Central memory CD4-positive, alpha-beta T cell (primary cell): ENCODE measurements around the gene ST3GAL4.
"Not testable (repeated sequence)": the region's sequence is repeated elsewhere in the genome, so short reads cannot be mapped to it uniquely, and the experiment has no call there.

Experiments used
- DNase-seq: peaks from one replicate; pipeline ENCODE4 v3.0.0; 2022

ST3GAL4 gene

DNA sequence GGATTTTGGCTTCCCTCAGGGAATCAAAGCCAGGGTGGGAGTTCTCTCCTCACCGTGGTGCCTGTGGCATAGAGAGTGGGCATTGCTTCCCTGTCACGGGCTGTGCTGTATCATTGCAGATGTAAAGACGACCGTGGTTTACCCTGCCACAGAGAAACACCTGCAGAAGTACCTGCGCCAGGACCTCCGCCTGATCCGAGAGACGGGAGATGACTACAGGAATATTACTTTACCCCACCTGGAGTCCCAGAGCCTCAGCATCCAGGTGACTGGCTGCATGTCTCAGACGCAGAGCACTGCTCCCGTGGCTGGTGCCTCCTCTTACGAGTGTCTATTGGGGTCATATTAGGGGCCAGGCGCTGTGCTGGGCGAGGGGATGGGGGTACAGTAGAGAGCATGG is 24.2 kb upstream of the ST3GAL4 start:
- no peak for DNase-seq

DNA sequence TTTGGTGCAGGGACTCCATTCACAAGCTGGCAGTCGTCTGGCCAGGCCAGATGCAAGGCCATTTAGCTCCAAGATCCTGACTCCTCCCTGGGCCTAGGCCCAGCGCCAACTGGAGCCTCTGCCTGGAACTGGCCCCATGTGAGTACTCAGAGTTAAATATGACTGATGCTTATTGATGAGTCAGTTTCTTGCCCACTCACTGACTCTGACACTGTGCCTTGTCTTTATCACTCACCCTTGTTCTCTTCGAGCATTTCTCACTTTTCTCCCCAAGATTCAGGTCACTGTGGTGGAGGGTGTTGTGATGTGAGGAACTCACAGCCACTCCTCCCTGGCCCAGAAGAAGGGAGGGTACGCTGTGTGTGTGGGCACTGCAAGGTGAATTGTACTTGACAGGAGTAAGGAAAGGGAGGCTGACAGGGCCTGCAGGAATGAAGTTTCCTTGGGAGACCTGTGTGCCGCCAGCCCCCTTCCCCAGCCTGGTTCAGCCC is 23.2 kb upstream of the ST3GAL4 start:
- no peak for DNase-seq

DNA sequence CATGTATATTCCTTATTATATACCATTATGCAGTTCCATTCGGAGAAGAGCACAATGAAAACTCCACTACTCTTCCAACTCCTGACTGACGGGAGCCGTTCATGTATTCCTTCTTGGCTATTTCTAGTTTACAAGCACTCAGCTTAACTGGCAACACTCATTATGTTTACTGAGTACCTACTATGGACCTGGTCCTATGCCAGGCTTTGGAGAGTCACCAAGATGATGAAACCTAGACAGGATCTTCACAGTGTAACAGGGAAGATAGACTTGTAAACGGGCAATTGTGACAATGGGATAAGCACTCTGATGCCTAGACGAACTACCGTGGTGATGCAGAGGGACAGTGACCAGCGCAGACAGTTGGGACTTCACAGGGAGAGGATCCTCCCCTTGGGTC is 22.3 kb upstream of the ST3GAL4 start:
- DNase-seq, result no peak

DNA sequence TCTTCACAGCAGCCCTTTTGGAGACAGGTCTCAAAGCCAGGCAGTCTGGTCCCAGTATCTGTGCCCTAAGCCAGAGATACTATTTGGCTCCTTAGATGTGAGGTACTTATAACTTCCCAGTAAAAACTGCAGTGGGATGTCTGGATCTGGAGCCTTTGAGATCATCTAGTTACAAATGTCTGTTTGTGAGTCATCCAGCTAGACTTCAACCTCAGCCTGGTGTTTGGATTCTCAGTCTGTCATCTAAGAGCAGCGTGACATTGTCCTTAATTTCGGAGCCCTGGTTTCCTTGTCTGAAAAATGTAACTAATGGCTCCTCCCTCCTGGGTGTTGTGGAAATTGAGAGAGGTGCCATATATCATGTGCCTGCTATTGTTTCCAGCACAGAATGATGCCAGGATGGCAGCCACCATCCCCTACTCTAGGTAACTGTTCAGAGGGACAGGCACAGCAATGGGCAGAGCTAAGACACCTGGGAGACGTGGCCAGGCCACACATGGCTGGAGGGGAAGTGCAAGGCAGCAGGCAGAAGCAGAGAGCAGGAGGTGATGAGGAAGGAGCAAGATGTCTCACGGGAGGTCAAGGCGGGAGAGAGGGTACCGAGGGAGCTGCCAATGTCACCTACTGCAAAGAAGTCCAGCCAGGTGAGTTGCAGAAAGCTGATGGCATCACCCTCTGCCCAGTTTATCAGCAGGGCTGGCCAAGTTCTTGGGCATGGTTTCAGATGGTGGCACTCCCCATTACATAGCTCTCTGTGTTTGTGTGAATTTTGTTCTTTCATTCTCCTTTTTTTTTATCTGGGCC is 20.6 kb upstream of the ST3GAL4 start:
- DNase-seq, result no peak

DNA sequence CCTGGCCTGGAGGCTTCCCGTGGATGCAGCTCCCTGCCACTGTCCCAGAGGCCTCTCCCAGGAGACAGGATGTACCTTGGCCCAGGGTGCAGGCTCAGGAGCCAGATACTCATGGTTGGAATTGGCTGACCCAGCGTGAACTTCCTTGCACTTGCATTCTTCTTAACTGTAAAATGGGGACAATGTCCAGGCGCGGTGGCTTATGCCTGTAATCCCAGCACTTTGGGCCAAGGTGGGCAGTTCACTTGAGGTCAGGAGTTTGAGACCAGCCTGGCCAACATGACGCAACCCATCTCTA is 20.1 kb upstream of the ST3GAL4 start:
- no peak for DNase-seq

DNA sequence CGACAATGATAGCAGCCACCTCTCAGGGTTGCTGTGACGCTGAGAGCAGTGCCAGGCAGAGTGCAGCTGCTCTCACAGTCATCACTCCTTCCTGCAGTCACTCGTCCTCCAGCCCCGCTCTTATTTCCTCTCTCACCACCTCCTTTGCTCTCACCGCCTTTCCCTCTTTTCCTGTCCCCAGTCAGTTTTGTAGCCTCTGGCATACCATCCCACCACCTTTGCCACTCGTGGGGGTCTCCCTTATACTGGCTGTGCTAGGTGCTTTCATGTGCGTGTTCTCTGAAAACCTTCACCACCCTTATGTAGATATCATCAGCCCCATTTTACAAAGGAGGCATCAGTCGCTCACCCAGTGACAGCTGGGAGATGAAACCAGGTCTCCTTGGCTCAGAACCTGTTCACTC is 19.3 kb upstream of the ST3GAL4 start:
- DNase-seq, result no peak

DNA sequence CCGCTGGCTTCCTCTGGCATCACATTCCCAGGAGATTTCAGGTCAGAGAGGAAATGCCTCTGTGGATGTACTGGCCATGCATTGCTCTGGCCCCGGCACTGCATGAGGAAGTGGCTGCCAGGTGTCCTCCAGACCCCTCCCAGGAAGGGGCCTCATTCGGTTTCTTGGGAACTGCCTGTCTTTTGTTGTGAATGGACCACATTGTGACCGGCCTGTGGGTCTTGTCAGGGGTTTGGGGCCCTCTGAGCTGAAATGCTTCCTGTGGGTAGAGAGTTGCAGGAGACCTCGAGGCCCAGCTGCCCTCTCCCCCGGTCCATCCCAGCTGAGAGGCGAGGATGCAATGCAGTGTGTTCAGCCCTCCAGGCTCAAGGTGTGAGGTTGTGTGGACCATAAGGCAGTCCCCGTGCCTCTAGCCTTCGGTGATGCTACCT is 18.8 kb upstream of the ST3GAL4 start:
- no peak for DNase-seq

DNA sequence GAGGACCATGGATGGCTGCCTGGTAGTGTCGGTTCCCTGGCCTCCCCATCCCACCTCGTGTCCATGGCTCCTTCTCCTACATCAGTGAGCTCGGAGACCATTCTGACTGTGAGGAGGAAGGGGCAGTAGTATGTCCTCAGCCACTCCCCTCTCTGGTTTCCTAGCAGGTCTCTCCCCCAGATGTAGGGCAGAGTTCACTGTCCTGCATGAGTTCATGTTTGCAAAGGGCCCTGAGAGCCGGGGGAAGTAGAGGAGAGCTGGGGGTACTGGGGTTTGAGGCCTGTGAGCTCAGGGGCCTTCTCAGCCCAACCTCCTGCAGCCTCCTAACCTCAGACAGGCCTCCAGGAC is 18.4 kb upstream of the ST3GAL4 start:
- no peak for DNase-seq

DNA sequence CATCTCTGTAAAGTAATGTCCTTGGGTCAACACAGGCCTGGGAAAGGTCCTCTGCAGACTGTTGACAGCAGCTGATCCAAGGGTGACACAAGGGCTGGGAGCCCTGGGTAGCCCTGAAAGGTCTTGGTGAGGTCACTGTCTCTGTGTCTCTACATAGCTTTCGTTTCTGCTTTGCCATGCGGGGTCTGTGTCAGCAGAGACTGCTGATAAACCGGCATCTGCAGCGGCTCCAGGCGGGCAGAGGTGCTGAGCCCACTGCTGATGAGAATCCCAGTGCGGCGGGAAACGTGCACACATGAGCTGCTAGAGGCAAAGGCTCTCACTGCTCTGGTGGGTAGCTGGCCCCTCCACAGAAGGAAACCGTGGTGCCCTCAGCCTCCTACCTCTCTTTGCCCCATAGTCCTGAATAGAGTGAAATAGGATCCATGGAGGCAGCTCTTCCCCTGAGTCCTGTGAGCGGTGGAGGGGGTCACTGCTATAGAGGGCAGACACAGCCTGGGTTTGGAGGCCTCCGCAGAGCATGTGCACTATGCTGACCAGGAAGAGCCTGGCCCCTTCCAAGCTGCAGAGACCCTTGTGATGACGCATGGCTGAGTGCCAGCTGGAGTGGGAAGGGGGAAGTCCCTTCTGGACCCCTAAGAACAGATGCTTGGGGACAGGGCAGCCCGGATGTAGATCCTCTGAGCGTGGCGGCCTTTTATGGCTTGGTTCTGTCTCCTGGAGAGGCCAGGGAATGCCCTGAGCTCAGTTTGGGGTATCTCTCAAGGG is 17.8 kb upstream of the ST3GAL4 start:
- no peak for DNase-seq

DNA sequence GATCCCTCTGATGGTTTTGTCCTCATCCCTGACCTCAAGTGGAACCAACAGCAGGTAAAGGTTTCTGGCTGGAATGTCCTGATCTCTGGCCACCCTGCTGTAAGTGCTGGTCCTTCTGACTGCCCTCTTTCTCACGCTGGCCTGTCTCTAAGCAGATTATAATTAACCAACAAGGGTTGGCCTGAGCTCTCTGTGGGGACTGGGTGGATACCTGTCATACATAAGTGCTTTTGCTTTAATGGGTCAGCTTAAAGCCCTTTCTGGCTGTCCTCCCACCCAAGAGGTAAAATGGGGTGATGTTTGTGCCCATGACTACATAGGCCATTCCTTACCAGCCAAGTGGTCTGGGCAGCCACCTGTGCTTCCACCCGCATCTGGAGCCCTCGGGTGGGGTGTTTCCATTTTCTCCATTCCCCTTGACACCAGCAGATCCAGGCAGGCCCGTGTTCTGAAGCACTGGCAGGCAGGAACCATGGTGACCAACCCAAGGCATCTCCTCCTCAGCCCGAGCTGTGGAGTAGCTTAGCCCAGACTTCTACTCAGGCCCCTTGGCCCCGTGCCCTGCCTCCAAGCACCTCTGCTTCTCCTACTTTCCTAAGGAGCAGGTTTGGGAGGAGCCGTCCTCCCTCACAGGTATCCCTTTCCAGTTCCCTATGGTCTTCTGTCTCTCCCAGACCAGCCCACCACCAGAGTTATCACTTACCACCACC is 17.0 kb upstream of the ST3GAL4 start:
- no peak for DNase-seq

DNA sequence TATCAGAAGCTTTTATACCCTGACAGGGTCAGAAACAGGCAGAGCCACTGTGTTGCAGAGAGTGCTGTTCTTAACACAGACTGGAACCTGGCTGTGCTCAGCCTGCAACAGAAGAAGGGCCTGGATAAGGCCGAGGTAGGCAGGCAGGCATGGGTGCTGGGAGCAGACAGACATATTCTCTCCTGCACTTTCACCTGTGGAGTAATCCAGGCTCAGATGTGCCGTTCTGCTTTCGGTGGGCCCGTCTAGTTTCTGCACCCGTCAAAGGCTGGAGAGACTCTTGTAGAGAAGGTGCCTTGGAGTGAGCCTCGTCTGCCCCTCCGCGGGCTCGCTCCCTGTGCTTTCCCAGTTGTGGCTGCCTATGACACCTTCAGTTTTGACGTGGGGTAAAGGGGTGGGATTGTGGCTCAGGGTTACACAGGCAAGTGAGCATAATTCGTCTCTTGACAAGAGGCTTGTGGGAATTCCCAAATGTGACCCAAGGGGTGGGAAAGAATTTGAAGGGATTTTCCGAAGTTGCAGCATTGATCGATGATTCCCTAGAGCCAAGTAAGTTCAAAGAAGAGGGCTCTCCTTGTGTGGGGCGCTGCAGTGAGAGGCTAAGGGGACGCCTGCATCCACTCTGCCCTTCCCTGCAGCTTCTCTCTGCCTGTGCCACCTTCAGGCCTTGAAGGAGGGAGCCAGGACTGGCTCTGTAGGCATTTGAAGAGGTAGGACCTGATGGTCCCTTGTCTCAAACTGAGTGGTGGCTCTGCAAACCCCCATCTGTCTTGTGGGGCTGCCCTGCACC is 16.2 kb upstream of the ST3GAL4 start:
- DNase-seq, result no peak

DNA sequence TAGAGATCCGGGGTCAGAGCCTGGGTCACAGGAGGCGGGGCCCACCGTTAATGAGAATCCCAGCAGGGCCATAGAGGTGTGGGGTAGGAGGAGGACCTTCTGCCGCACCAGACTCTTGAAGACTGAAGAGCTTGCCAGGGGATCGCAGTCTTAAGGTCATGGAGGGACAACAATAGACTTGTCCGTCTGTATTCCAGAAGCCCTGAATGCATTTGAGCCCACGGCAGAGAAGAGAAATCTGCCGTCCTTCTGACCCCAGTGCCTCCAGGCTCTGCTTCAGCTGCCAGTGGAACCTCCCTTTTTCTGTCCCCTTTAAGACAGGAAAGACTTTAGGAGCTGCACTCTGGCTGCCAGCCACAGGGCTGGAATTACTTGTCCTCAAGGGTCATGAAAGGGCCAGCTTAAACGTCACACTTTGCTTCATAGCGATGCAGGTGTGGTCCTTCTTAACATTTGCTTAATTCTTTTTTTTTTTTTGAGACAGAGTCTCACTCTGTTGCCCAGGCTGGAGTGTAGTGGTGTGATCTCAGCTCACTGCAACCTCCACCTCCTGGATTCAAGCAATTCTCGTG is 15.5 kb upstream of the ST3GAL4 start:
- no peak for DNase-seq

DNA sequence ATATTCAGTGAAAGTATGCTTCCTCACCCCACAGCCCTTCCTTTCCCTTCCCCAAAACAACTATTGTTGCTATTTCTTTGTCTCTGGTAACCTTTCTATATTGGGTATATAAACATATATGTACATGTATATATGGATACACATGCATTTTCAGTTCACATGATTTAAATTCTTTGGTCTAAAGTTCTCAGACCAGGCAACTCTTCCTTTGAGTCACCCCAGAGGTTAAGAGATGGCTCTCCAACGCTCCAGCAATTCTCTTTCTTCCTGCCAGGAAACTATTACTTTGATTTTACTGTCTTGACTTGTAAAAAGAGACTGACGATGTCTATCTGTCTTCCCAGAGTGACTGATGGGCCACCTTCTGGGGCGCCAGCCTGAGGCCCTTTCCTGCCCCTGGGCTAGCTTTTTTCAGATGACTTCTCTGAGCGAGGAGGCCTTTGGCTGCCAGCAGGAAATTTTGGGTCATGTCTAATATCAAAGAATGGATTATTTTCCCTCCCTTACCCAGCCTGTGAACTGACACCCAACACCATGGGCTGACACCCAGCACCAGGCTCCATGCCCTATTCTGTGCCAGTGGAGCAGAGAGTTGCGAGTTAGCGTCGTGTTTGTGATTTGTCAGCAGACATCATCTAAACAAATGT is 14.4 kb upstream of the ST3GAL4 start:
- DNase-seq, result no peak

DNA sequence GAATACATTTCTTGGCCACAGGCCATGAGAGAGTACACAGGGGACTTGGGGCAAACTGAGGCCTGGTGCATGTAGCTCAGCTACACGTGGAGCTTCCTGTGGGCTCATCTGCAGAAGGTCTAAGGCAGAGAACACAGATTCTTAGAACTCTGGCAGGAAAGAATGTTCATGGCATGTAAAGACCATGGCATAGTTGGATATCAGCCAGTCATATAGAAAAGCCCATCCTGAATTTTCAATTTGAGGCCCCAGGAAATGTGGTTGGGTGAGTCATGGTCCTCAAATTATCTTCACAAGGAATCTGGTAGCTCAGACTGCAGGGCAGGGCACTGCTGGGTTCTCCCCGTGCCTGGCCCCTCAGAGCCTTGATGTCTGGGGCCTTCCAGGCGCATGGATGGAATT is 13.7 kb upstream of the ST3GAL4 start:
- DNase-seq, result no peak

DNA sequence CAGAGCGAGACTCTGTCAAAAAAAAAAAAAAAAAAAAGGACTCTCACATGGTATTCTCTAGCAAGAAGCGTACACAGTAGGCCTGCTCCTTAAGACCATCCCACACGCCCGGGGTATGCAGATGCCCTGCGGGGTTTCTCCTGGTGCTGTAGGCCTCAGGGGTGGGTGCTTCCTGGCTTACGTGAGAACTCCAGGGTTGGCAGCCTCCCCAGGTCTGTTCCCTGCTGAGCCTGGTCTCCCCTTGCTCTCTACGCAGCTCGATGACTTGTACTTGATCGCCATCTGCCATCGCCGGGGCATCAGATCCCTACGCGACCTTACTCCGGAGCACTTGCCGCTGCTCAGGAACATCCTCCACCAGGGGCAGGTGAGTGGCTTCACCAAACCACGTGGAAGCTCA is 12.4 kb upstream of the ST3GAL4 start:
- no peak for DNase-seq

DNA sequence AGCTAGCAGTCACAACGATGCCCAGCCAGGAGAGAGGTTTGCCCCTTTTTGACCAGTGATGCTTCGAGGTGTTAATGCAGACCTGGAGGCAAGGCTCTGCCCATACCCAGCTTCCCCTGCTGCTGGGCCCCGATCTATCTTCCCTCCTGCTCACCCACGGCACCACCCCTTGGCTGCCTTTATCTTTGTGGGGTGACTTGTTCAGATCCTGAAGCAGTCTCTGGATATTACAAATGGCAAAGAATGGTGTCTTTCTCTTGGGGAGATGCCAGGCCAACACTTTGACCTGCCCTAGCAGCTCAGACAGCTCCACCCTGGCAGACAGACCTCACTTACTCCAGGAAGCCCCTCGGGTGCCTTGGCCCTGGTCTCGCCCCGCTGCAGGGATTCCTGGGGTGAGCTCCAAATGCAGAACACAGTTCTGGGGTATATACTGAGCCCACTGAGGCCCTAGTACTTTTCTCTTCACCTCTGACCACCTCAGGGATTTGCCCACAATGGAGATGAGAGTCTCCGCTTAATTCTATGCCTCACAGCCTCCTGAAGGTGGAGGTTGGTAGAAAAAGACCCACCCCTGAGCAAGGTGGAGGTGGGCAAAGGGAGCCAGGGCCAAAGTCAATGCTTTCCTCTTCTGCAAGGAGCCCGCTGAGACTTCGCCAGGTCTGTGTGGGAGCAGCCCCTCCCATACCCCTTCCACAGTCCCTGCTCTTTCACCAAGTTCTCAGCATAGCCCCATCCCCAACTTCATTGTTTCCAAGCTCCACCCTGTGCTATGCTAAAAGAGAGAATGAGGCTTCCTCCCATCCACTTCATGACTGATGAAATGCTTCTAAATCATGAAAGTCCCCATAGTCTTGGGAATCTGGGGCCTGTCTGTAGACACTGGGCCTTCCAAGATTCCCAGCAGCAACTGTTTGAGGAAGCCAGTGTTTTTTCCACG is 11.1 kb upstream of the ST3GAL4 start:
- DNase-seq, result no peak

DNA sequence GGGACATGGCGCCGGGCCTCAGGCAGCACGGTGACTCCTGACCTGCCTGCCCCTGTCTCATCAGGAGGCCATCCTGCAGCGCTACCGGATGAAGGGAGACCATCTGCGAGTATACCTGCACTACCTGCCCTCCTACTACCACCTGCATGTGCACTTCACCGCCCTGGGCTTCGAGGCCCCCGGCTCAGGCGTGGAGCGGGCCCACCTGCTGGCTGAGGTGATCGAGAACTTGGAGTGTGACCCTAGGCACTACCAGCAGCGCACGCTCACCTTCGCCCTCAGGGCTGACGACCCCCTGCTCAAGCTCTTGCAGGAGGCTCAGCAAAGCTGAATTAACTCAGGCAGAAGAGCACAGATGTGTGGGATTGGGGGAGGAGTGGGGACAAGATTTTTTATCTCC is 10.2 kb upstream of the ST3GAL4 start:
- no peak for DNase-seq

DNA sequence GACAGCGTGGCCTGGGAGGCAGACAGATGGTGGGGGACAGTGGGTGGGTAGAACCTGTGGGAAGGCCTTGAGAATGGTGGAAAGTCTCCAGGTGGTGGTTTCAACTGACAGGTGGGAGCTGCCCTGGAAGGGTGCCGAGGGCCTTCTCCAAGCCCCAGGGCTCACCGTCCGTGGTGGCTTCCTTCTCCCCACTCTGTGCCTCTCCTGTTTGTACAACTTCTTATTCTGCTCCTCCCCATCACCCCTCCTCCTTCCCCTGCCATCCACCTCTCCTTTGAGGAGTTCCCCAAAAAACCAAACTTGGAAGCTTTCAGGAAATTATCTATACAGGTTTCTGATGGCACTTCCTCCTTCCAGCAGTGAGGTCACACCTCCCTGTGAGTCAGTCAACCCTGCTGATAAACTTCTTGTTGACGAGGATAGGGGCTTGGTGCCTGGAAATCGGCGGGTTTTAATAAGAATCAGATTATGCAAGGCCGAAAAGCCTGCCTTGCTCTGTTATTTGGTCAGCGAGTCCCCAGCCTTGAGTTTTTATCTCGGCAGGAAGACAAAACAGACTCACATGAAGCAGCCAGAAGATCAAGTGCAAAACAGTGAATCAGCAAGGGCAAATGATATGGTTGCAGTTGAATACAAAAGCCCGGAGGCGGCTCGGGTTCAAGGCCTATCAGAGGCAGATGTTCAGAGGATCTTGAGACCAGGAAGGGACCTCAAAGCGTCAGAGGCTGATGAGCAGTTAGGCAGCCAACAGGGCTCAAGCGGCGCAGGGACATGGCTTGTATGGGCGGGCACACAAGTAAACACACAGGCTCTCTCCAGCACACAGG is 9.5 kb upstream of the ST3GAL4 start:
- DNase-seq, result no peak

DNA sequence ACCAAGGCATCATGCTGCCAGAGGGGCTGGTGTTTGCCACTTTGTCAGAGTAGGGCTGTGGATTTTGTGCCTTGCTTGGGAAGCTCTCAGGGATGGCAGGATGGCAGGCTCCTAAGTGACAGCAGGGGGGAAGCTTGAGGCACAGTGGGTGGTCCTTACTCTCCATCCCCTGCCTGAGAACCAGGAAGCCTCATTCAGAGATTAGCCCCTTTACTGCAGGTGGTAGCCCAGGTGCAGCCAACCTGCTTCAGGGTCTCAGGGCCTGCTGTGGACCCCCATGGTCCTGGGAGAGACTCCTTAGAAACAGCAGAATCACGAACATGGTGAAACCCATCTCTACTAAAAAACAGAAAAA is 8.9 kb upstream of the ST3GAL4 start:
- no peak for DNase-seq

DNA sequence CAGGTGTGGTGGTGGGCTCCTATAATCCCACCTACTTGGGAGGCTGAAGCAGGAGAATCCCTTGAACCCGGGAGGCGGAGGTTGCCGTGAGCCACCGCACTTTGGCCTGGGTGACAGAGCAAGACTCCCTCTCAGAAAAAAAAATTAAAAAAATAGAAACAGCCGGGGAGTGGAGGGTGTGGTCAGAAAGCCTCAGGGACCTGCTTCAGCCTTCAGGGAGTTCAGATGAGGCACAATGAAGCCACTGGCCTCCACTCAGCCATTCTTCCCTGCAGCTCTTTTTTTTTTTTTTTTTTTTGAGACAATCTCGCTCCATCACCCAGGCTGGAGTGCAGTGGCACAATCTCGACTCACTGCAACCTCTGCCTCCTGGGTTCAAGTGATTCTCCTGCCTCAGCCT is 8.5 kb upstream of the ST3GAL4 start:
- not testable (repeated sequence) for DNase-seq
